ENCODE measurements around the gene PHOSPHO1.

- TF ChIP-seq POLR2A (IDR thresholded peaks at IDR 0.05; ENCODE audit: extremely low read depth, insufficient read length) = peak; percentile 56
- TF ChIP-seq, protein P1, sequence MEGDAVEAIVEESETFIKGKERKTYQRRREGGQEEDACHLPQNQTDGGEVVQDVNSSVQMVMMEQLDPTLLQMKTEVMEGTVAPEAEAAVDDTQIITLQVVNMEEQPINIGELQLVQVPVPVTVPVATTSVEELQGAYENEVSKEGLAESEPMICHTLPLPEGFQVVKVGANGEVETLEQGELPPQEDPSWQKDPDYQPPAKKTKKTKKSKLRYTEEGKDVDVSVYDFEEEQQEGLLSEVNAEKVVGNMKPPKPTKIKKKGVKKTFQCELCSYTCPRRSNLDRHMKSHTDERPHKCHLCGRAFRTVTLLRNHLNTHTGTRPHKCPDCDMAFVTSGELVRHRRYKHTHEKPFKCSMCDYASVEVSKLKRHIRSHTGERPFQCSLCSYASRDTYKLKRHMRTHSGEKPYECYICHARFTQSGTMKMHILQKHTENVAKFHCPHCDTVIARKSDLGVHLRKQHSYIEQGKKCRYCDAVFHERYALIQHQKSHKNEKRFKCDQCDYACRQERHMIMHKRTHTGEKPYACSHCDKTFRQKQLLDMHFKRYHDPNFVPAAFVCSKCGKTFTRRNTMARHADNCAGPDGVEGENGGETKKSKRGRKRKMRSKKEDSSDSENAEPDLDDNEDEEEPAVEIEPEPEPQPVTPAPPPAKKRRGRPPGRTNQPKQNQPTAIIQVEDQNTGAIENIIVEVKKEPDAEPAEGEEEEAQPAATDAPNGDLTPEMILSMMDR (IDR thresholded peaks at IDR 0.05; ENCODE audit: low read depth, low read length) = no peak
Observed at GRCh38 chr17:49210158-49211029, 20.2 kb downstream of the PHOSPHO1 start, which contains the start of the genes ABI3 and GNGT2.

Data from NB4 (cell line).